DOHH2 (cell line): ENCODE data around the gene SLC38A11.

Source experiments
- H3F3A ChIP-seq: fragments of 200-600 bp; sonication (generic), shearing (Covaris generic); 2 replicates; pipeline ENCODE4 v1.6.0; 2016; ENCODE audit warnings: antibody characterized with exemption, mild to moderate bottlenecking; ENCODE audit not compliant: control insufficient read depth, insufficient read depth
- H3K27ac ChIP-seq: fragments of 200-600 bp; sonication (generic); 2 replicates; pipeline ENCODE4 v1.5.1; 2014; ENCODE audit warnings: low read depth, mild to moderate bottlenecking, low read length, moderate library complexity
- H3K27me3 ChIP-seq: fragments of 200-600 bp; sonication (generic); 2 replicates; pipeline ENCODE4 v1.6.1; 2014; ENCODE audit warnings: mild to moderate bottlenecking, low read length, mixed read lengths; ENCODE audit not compliant: control insufficient read depth
- H3K36me3 ChIP-seq: fragments of 200-600 bp; sonication (generic); 2 replicates; pipeline ENCODE4 v1.6.1; 2014; ENCODE audit warnings: mild to moderate bottlenecking, low read length, moderate library complexity, mixed read lengths; ENCODE audit not compliant: control insufficient read depth
- H3K4me1 ChIP-seq: fragments of 200-600 bp; sonication (generic); 2 replicates; pipeline ENCODE4 v1.6.1; 2014; ENCODE audit warnings: mild to moderate bottlenecking, low read length, mixed read lengths; ENCODE audit not compliant: control insufficient read depth
- H3K4me2 ChIP-seq: fragments of 200-600 bp; sonication (generic); 2 replicates; pipeline ENCODE4 v1.6.0; 2014; ENCODE audit warnings: mild to moderate bottlenecking, low read length, moderate library complexity
- H3K4me3 ChIP-seq: fragments of 200-600 bp; sonication (generic); 2 replicates; pipeline ENCODE4 v1.5.1; 2014; ENCODE audit warnings: mild to moderate bottlenecking, low read length, mixed read lengths
- H3K79me2 ChIP-seq: fragments of 200-600 bp; sonication (generic); 2 replicates; pipeline ENCODE4 v1.6.1; 2014; ENCODE audit warnings: mild to moderate bottlenecking, low read length, mixed read lengths; ENCODE audit not compliant: control insufficient read depth
- H3K9me2 ChIP-seq: fragments of 200-600 bp; sonication (generic); replicated peaks from 2 replicates; pipeline ENCODE4 v1.6.1; 2014; ENCODE audit warnings: mild to moderate bottlenecking, low read length, mixed read lengths; ENCODE audit not compliant: control insufficient read depth
- H3K9me3 ChIP-seq: fragments of 200-600 bp; sonication (generic); 2 replicates; pipeline ENCODE4 v1.6.1; 2014; ENCODE audit warnings: antibody characterized with exemption, low read length, mixed read lengths; ENCODE audit not compliant: control insufficient read depth, insufficient read depth
- H4K20me1 ChIP-seq: fragments of 200-600 bp; sonication (generic); 2 replicates; pipeline ENCODE4 v1.6.0; 2014; ENCODE audit warnings: low read depth, mild to moderate bottlenecking, antibody characterized with exemption, low read length, moderate library complexity; ENCODE audit not compliant: control insufficient read depth, insufficient read depth
- CTCF ChIP-seq: fragments of 200-600 bp; sonication (generic); IDR thresholded peaks from one replicate; pipeline ENCODE4 v1.5.1; 2014; ENCODE audit warnings: antibody characterized with exemption, mild to moderate bottlenecking, low read depth, low read length; ENCODE audit not compliant: poor library complexity, severe bottlenecking
- EZH2phosphoT487 ChIP-seq: fragments of 200-600 bp; sonication (generic); IDR thresholded peaks from 2 replicates; pipeline ENCODE4 v1.6.1; 2017; ENCODE audit warnings: borderline replicate concordance, mild to moderate bottlenecking, antibody characterized with exemption, low read length, moderate library complexity, mixed read lengths

The SLC38A11 gene

GRCh38 chr2:164915566-164915965 is 39.8 kb downstream of the SLC38A11 start:
- TF ChIP-seq EZH2phosphoT487 (no peak), CTCF (no peak)
- Histone ChIP-seq H3K4me2 (no peak overlapping the region), H3K27ac (no peak overlapping the region), H3F3A (no peaks in the 10 kb centered on the region), H3K9me3 (no peaks in the 10 kb centered on the region), H3K4me3 (no peak overlapping the region), H3K36me3 (no peaks in the 10 kb centered on the region), H3K9me2 (no peaks in the 10 kb centered on the region), H4K20me1 (no peaks in the 10 kb centered on the region), H3K4me1 (peaks cover 1% of the 10 kb centered on the region; the same call in 1 of the 2 replicates), H3K27me3 (no peaks in the 10 kb centered on the region), H3K79me2 (no peaks in the 10 kb centered on the region)

- no peaks in the 10 kb centered on the region for H4K20me1 ChIP-seq
- no peaks in the 10 kb centered on the region for H3K36me3 ChIP-seq
- H3K4me3 ChIP-seq, result no peak overlapping the region
- no peaks in the 10 kb centered on the region for H3K27me3 ChIP-seq
- H3K9me3 ChIP-seq, result no peaks in the 10 kb centered on the region
- TF ChIP-seq EZH2phosphoT487 (no peak), CTCF (peak; percentile 50)
- H3K9me2 ChIP-seq, result no peaks in the 10 kb centered on the region
- peaks cover 10% of the 10 kb centered on the region for H3K4me1 ChIP-seq
- no peaks in the 10 kb centered on the region for H3F3A ChIP-seq
- no peak overlapping the region for H3K4me2 ChIP-seq
- no peaks in the 10 kb centered on the region for H3K79me2 ChIP-seq
- no peak overlapping the region for H3K27ac ChIP-seq
These were observed 41.5 kb downstream of the SLC38A11 start for GRCh38 chr2:164913640-164914350.

- Histone ChIP-seq H3K27ac (no peak overlapping the region), H3K9me2 (no peaks in the 10 kb centered on the region), H3K4me1 (peaks cover 10% of the 10 kb centered on the region), H3K36me3 (no peaks in the 10 kb centered on the region), H3K9me3 (no peaks in the 10 kb centered on the region), H3F3A (no peaks in the 10 kb centered on the region), H3K4me2 (no peak overlapping the region), H4K20me1 (no peaks in the 10 kb centered on the region), H3K79me2 (no peaks in the 10 kb centered on the region), H3K4me3 (no peak overlapping the region), H3K27me3 (no peaks in the 10 kb centered on the region)
- TF ChIP-seq CTCF, result no peak
- no peak for TF ChIP-seq EZH2phosphoT487
These were observed 42.3 kb downstream of the SLC38A11 start for GRCh38 chr2:164913011-164913410.
